ENCODE data around the gene ZNF407. TPM values are rescaled to one million over a fixed set of nuclear protein-coding genes. Genes with fewer than 3 reads are reported as not detected.

The ZNF407 gene
- total and polyA plus RNA-seq, 2 of the 13 experiments (the other 11 are each of a cell fraction or from before 2014, with no cell fraction given): 2.3 to 8.7 TPM

GRCh38 chr18:74933930-74934329 lies 336.3 kb downstream of the ZNF407 start:
- H4K20me1 ChIP-seq (ENCODE audit: insufficient read depth, low read length): no peaks in the 10 kb centered on the region
- no peak overlapping the region for H3K4me2 ChIP-seq (ENCODE audit: low read depth, low read length)
- DNase-seq (ENCODE audit: low spot score) (no peak), FAIRE-seq (no peak), ATAC-seq (no peak)
- H3K9me3 ChIP-seq (ENCODE audit: low read length): no peaks in the 10 kb centered on the region
- no peaks in the 10 kb centered on the region for H3K79me2 ChIP-seq (ENCODE audit: insufficient read depth, low read length)
- ChIA-PET CTCF (ENCODE audit: low intra/inter-chr PET ratio, low total read pairs) (no interaction called here), POLR2A (no interaction called here)
- H3K9ac ChIP-seq (ENCODE audit: insufficient read depth, low read depth, low read length): no peak overlapping the region
- in situ Hi-C loops (cut with HindIII; ENCODE audit: extremely low pct_ligation_motif_present, low pct_unique_long_range_greater_than_20kb): no loop called here
- TF ChIP-seq CEBPB (IDR thresholded peaks at IDR 0.05; ENCODE audit: borderline replicate concordance, low read depth, low read length) (no peak), TAF15 (IDR thresholded peaks at IDR 0.05; ENCODE audit: low read depth, low read length, poor library complexity, severe bottlenecking) (no peak), PLRG1 (conservative IDR thresholded peaks at IDR 0.05) (no peak), ATM (IDR thresholded peaks at IDR 0.05; ENCODE audit: borderline replicate concordance) (no peak), STAT5B (CRISPR knock-in tag; IDR thresholded peaks at IDR 0.05) (no peak), KDM3A (CRISPR knock-in tag; IDR thresholded peaks at IDR 0.05; ENCODE audit: low read depth) (no peak), MXD3 (CRISPR knock-in tag; IDR thresholded peaks at IDR 0.05) (no peak), TBX2 (CRISPR knock-in tag; IDR thresholded peaks at IDR 0.05; ENCODE audit: borderline replicate concordance) (no peak), ZBTB38 (CRISPR knock-in tag; IDR thresholded peaks at IDR 0.05) (no peak)
- BruUV-seq (replicated peaks): no TSS peak
- intact Hi-C loops (cut with micrococcal nuclease; ENCODE audit: unreplicated experiment): no loop called here
- H3K27ac ChIP-seq (ENCODE audit: extremely low read length, insufficient read depth, low read length): no peak overlapping the region
- H3K4me3 ChIP-seq (replicated peaks in 1 of 3; ENCODE audit: insufficient read depth in 1 of 3, low read depth in 2 of 3, low read length in 3 of 3): no peak overlapping the region
- no peak overlapping the region for H2AFZ ChIP-seq (ENCODE audit: low read length)
- H3K4me1 ChIP-seq (ENCODE audit: insufficient read depth, low read length): no peaks in the 10 kb centered on the region
- 95% methylated on average over 4 of the region's 4 CpGs for WGBS (ENCODE audit: low lambda C conversion rate)
- H3K36me3 ChIP-seq (replicated peaks in 1 of 2; ENCODE audit: control insufficient read depth in 1 of 2, insufficient read depth in 2 of 2, low read length in 2 of 2): no peaks in the 10 kb centered on the region
- H3K27me3 ChIP-seq (ENCODE audit: control insufficient read depth in 1 of 2, insufficient read depth in 2 of 2, low read length in 2 of 2): no peaks in the 10 kb centered on the region

- Histone ChIP-seq H3K36me3 (replicated peaks in 1 of 2; ENCODE audit: control insufficient read depth in 1 of 2, insufficient read depth in 2 of 2, low read length in 2 of 2) (no peaks in the 10 kb centered on the region), H3K27ac (ENCODE audit: extremely low read length, insufficient read depth, low read length) (no peak overlapping the region), H3K4me1 (ENCODE audit: insufficient read depth, low read length) (no peaks in the 10 kb centered on the region), H3K27me3 (ENCODE audit: control insufficient read depth in 1 of 2, insufficient read depth in 2 of 2, low read length in 2 of 2) (no peaks in the 10 kb centered on the region), H3K79me2 (ENCODE audit: insufficient read depth, low read length) (no peaks in the 10 kb centered on the region), H4K20me1 (ENCODE audit: insufficient read depth, low read length) (no peaks in the 10 kb centered on the region), H3K4me2 (ENCODE audit: low read depth, low read length) (no peak overlapping the region), H3K9ac (ENCODE audit: insufficient read depth, low read depth, low read length) (no peak overlapping the region), H2AFZ (ENCODE audit: low read length) (no peak overlapping the region), H3K9me3 (ENCODE audit: low read length) (no peaks in the 10 kb centered on the region), H3K4me3 (replicated peaks in 1 of 3; ENCODE audit: insufficient read depth in 1 of 3, low read depth in 2 of 3, low read length in 3 of 3) (no peak overlapping the region)
- no TSS peak for BruUV-seq (replicated peaks)
- WGBS (ENCODE audit: low lambda C conversion rate): 98% methylated on average over 7 of the region's 7 CpGs
- no peak for FAIRE-seq
- intact Hi-C loops (cut with micrococcal nuclease; ENCODE audit: unreplicated experiment) (no loop called here), in situ Hi-C loops (cut with HindIII; ENCODE audit: extremely low pct_ligation_motif_present, low pct_unique_long_range_greater_than_20kb) (no loop called here)
- ChIA-PET POLR2A (no interaction called here), CTCF (ENCODE audit: low intra/inter-chr PET ratio, low total read pairs) (no interaction called here)
- DNase-seq (ENCODE audit: low spot score): no peak
- ATAC-seq: no peak
- TF ChIP-seq HNRNPL (IDR thresholded peaks at IDR 0.05; ENCODE audit: low read depth, low read length): no peak
- no peak for TF ChIP-seq HNRNPK (IDR thresholded peaks at IDR 0.05; ENCODE audit: low read depth, low read length, poor library complexity, severe bottlenecking)
- no peak for TF ChIP-seq ATF1 (CRISPR knock-in tag; IDR thresholded peaks at IDR 0.05)
- TF ChIP-seq ARID3A (IDR thresholded peaks at IDR 0.05; ENCODE audit: low read depth, low read length): no peak
Observed at GRCh38 chr18:74935434-74935833, 337.8 kb downstream of the ZNF407 start.
